Effector CD4-positive, alpha-beta T cell (primary cell): ENCODE measurements around the gene MCC.
A peak's percentile ranks its signal among the peaks of the same experiment; 100 is the strongest.
"Not testable (repeated sequence)": the region's sequence is repeated elsewhere in the genome, so short reads cannot be mapped to it uniquely, and the experiment has no call there.

ENCODE experiments used
- DNase-seq: peaks from one replicate; pipeline ENCODE4 v3.0.0-alpha.2; 2020

MCC gene

DNA sequence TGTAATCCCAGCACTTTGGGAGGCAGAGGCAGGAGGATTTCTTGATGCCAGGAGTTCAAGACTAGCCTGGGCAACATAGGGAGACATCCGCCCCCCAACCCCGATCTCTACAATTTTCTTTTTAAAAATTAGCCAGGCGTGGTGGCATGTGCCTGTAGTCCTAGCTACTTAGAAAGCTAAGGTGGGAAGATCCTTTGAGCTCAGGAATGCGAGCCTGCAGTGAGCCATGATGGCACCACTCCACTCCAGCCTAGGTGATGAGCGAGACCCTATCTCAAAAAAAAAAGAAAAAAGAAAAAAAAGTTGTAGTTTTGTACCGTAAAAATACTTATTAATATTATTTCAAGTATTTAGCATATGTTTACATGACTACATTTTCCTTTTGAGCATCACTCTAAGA lies 82.7 kb downstream of the MCC start:
- no peak for DNase-seq

DNA sequence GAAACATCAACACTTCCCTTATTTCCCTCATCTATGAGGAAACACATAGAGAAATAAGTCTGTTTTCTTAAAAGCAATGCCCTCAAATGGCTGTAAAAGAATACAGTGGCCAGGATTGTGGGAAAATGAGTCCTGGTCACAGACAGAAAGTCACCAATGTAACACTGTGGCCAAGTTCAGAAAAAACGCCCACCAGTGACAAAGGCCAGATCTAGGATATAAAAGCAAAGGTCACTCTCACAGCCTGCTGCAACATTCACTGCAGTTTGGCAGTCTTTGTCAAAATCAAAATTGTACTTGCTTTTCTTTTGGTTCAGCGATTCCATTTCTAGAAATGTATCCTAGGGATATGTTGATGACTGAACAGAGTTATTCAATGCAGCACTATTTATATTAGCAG lies 84.0 kb downstream of the MCC start:
- no peak for DNase-seq

DNA sequence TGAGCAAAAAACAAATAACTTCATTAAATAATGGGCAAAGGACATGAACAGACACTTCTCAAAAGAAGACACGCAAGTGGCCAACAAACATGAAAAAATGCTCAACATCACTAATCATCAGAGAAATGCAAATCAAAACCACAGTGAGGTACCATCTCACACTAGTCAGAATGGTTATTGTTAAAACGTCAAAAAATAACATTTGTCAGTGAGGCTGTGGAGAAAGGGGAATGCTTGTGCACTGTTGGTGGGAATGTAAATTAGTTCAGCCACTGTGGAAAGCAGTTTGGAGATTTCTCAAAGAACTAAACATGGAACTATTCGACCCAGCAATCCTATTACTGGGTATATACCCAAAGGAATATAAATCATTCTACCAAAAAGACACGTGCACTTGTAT lies 90.3 kb downstream of the MCC start:
- not testable (repeated sequence) for DNase-seq

DNA sequence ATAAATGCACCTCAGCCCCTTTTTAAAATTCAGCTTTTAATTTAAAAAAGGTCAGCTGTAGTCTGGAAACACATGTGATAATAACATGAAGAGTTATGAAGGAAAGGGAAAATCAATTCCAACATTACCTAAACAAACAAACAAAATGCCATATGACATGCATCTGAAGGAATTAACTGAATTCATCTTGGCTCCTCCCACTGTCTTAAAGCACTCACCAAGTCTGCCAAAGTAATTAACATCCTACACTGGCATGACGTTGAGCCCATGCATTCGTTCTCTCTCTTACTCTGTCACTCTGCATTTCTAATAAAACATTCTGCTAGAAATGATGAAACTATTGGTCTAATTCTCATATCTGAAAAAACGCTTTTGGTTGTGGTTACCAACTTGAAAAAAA lies 91.2 kb downstream of the MCC start:
- DNase-seq: no peak

DNA sequence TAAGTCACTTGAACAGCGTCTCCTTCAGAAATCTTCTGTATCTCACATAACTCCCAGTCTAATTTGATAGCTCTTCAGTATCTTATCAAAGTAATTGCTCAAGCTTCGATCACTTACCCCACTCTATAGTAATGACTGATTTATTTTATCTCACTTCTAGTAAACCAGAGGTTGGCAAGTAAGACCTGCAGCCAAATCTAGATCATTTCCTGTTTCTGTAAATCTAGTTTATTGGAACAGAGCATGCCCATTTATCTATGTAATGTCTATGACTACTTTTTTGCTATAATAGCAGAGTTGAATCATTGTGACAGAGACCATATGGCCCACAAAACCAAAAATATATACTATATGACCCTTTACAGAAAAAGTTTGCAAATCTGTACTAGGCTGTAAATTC lies 93.6 kb downstream of the MCC start:
- DNase-seq: no peak

DNA sequence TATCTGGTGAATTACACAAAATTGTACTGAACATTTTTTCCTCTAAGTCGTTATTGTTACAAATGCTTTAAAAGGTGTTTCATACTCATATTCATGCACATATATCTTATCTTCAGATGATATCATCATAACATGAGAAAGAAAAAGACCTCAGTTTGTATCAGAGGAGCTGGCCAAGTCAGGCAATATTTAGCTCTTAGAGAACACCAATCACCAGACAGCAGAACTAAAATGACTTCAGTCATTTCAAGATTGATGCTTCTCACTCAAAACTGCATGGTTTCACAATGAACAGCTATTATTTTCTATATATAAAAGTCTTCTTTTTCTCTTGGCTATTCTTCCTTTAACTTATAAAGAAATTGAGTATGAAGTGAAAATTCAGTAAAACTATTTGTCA lies 98.0 kb downstream of the MCC start:
- no peak for DNase-seq

DNA sequence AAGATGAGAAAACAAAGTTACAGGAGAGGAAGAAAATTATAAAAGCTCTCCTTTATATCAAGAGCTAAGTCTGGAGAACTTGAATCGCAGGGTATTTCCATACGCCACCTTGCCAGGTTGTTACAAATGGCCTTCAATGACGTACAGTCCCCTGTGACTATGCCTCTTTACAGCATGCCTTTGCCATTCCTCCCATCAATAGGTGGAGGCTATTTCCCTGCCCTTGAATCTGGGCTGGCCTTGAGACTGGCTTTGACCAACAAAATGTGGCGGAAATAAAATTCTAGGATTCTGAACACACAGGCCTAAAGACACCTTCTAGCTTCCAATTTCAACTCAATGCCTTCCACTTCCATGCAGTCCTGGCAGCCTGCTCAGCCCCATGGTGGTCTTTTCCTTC lies 99.1 kb downstream of the MCC start:
- no peak for DNase-seq

DNA sequence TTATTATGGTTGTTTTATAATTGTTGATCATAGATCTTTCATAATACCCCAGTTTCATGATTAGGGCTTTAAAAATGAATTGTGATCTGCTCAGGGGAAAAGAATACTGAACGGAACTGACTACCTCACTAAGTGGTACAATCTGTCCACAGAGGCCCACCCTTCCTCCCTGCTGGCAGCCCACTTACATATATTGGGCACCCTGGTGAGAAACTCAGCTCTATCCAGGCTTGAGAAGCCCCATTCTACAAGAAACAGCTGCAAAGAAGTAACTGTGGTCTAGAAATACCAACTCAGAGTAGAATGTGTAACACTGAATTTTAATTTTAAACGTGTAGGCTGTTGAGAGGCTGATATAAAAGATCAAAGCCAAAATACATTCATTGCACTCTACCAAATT lies 100.4 kb downstream of the MCC start:
- DNase-seq: no peak

DNA sequence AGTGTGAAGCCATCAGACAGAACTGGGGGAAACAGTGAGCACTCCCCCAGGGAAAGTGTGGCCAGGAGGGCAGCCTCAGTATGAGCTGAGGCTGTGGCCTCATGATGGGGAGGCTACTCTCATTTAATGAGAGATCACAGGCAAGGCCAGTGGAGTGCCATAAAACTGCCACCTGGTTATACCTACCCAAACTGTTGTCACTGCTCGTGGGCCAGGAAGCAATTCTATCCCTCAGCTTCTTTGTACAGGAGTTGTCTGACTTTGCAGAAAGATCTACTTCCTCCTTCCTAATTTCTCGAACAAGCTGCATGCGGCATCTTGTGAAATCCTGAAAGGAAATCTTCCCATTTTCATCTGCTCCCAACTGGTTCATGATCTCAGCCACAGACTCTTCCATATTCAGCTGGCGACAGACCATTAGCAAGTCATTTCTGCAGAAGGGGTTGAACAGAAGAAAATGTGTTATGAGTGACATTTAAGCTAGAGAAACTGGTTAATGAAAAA lies 103.4 kb downstream of the MCC start:
- DNase-seq: no peak

DNA sequence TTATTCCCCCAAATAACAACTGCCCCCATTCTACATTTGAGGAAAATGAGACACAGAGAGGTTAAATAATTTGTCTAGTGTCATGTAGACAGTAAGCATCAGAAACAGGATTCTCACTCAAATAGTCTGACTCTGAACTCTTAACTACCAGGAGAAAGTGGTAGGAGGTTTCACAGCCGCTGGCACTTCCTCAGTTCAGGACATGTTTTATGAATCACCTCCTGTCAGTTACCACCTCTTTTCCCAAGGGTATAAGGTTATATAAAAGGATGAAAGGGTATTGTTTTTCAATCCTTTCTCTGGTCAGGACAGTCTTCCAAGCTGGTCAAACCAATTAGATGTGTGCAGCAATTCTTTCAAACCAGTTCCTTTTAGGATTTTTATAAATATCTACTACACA lies 105.5 kb downstream of the MCC start:
- no peak for DNase-seq

DNA sequence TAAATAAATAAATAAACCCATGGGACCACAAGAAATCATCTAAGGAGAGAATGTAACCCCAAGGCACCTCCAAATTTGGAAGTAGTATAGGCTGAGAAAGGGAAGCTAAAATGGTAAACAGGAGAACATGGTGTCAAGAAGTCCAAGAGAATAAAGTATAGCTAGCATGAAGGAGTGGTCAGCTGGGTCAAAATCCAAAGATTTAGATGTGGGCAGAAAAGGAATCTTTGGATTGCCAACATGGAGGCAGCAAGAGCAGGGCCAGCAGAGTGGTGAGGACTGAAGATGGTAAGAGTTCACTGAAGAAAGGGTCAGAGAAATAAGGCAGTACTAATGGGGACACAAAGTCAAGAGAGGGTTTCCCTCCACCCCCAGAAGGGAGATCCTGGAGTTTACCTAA lies 106.5 kb downstream of the MCC start:
- DNase-seq: no peak

DNA sequence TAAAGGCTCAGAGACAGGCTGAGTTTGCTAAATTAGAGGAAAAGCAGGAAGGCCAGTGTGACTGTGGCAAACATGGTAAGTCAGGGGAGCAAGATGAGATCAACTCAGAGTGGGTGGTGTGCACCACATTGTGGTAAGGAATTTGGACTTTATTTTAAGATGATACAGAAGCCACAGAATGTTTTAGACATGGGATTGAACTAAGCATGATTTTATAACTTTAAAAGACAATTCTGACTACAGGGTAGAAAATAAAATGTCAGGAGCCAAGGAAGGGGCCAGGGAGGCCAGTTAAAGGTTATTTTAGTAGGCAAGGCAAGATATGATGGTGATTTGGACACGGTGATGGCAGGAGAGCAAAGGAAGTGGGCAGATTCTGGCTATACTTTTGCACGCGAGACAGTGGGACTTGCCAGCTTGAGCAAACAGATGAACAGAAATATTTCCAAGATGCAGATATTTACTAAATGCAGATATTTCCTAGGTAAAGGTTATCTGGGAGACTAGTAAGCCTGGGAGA lies 107.4 kb downstream of the MCC start:
- DNase-seq: no peak

DNA sequence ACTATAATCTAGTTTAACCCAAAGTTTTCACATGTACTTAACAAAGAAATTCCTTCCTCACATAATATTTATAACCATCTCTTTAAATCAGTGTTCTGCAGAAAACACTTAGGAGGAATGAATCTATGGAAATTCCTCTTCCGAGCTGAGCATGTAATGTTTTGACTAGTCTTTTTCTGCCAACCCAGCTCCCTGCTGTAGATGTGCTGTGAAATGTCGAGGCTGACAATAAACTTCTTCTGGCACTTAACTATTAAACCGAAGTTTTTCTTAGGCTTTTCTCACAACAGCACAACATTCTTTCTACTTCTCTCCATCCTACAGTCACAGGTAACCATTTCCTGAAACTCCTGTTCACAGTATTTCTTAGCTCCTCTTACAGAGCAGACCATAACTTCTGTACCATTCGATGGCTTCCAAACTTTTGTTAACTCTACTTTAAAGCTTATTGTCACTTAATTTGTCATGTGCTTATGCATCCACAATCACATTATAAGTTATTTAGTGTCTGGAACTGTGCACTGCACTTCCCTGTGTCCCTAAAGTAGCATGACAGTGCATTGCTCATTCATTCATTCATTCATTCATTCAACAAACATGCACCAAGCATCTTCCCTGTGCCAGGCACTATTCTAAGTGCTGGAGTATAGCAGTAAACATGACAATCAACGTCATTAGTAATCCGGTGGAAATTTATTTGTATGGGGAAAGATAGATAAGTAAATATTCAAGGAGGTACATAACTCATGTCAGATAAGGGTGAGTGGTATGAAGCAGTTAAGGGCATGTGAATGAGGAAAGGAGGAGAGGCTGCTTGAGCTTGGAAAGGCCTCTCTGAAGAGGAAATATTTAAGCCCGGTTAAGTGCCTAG lies 108.1 kb downstream of the MCC start:
- no peak for DNase-seq

DNA sequence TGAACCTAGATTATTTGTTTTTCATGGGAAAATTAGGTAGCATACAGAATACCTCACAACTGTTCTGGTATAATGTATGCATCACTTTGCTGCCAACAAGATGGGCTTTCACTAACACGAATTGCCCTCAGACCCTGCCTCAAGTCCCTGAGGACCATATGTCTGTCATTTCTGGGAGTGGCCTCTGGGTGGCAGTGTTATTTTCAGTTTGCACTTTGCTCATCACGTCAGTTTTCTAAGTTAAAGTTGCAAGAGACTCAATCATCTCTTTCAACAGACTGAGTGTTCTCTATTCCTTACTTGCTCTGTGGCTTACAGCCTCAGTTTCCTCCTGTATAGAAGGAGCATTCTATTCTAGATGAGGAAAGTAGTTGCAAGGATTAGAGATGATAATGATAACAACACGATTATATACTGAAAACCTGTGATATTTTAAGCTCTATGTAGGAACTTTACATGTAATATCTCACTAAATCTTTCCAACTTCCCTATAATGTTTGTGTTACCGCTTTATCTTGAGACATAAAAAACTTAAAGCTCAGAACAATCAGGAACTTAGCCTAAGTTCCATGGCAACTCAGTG lies 109.2 kb downstream of the MCC start:
- DNase-seq: peak; percentile 14

DNA sequence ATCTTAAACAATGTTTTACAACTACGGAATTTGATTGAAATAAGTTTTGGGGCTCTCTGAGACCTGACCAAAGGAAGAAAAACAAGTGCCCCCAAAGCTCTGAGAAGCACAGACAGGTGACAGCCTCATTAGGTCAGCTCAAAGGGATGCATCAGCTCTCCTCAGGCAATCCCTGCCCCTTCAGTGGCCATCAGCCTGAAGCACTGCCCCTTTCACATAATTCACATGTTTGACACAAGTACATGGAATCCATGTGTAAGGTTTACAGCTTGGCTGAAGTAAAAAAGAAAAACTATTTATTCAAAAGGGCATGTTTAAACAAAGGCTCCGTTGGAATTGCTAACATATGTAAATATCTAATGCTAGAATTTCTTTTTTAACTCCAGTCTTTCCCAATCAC lies 109.7 kb downstream of the MCC start:
- DNase-seq: no peak

DNA sequence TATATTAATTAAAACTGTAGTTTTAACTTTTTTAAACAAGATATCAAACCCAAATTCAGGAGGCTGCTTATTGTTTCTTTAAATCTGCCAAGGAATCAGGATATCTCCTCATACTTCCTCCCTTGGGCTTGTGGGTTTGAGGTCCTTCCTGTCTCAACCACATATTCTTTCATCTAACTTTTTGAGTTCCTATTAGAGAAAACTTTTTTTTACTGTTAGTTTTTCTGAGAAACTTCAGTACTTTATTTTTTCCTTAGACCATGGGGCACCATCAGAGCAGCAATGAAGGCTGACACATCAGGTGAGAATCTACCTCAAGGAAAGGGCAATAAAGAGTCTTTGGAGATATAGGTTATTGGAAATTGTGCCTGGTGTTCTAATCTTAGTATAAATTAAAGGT lies 110.2 kb downstream of the MCC start:
- DNase-seq: no peak

DNA sequence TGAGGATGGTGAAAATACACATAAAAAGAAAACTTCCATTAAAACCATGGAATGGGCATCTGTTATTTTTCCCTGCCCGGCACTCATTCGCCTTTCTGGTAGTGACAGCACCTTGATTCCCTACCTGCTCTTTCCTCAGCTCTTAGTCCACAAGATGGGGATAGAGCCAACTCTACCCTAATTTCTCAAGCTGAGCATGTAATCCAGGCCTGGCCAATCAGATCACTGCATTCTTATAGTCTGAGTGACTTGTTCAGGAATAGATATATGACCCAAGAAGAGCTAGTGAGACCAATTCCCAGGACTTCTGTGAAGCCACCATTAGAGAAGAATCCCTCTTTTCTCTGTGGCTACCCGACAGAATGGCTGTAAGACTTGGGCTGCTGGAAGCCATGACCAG lies 111.6 kb downstream of the MCC start:
- DNase-seq: no peak

DNA sequence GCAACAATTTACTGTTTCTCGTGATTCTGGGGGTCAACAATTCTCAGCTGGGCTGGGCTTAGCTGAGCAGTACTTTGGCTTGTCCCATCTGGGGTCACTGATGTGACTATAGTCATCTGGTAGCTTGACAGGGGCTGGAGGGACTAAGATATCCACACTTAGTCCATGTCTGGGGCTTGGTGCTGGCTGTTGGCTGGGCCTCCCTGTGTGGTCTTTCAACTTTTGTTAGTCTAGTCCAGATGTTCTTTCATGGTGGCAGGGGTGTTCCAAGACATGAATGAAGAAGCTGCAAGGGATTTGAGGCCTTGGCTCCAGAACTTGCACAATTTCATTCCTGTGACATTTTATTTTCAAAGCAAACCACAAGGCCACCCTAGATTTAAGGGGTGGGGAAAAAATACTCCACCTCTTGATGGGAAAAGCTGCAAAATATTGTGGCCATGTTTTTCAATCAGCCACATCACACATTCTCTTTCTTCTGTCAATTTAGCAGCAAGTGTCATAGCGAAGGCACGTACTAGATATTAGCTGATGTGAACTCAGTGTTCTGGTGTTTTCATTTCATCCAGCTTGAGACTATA lies 112.7 kb downstream of the MCC start:
- no peak for DNase-seq

DNA sequence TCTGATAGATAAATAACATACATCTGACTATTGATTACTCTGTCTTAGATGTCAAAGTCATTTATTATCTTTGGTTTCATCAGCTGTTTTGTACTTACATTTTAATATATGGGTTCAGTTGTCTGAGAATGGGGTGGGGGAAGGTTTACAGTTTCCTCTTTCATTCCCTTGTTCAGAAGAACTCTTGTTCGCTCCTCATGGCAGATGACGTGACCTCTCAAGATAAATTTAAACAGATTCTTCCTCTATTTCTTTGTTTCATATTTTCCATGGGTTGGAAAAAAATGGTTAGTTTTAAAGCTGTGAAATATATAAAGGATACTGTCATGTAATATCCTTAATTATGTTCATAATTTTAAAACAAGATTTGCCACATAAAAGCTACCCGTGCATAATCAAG lies 114.8 kb downstream of the MCC start:
- no peak for DNase-seq

DNA sequence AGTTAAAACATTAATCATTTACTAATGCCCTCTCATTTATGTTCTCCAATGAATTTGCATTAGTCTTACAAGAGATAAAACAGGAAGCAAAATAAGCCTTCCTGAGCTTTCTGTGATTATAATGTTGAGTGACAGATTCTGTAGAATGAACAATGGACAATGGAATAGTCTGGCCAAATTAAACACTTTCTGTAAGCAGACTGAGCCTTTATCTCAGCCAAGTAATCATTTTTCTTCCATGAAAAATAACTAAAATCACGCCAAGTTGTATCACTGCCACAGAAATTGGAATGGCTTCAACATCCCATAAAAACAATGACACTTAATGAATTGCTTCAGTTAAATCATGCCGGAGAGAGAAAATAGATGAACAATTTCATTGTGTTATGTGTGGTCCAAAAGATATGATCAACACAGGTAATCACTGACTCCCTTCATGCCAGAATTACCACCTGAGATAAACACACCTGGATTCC lies 116.5 kb downstream of the MCC start:
- DNase-seq: no peak

DNA sequence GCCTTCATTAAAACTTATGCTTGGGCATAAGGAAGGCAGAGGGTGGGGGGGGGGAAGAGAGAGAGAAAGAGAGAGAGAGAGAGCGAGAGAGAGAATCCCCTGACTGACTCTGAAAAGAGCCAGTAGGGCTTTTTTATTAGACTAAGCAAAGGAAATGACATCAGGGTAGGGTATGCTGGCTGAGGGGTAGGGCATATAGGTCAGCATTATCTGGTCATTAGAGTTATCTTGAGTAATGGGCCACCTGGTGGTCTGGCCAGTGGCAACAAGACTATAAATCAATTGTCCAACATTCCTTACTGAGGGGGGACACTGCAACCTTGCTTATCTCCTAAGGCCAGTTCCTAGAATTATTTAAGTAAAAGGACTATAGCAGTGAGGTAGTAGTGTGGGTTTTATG lies 120.7 kb downstream of the MCC start:
- no peak for DNase-seq

DNA sequence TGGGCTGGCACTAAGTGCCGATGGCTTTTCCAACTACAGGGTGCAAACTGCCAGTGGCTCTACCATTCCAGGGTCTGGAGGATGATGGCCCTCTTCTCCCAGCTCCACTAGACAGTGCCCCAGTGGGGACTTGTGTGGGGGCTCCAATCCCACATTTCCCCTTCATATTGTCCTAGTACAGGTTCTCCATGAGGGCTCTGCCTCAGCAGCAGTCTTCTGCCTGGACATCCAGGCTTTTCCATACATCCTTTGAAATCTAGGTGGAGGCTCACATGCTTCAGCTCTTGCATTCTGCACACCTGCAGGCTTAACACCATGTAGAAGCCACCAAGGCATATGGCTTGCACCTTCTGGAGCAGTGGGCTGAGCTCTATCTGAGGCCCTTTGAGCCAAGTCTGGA lies 123.8 kb downstream of the MCC start:
- no peak for DNase-seq

DNA sequence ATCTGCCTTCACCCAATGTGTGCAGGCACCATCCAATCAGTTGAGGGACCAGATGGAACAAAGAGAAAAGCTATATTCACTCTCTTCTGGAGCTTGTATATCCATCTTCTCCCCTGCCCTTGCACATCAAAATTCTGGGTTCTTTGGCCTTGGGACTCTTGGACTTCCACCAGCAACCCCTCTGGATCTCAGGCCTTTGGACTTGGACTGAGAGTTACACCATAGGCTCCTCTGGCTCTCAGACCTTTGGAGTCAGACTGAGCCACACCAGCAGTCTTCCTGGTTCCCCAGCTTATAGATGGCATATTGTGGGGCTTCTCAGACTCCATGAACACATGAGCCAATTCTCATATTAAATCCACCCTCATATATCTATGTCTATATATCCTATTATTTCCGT lies 126.6 kb downstream of the MCC start:
- DNase-seq: no peak

DNA sequence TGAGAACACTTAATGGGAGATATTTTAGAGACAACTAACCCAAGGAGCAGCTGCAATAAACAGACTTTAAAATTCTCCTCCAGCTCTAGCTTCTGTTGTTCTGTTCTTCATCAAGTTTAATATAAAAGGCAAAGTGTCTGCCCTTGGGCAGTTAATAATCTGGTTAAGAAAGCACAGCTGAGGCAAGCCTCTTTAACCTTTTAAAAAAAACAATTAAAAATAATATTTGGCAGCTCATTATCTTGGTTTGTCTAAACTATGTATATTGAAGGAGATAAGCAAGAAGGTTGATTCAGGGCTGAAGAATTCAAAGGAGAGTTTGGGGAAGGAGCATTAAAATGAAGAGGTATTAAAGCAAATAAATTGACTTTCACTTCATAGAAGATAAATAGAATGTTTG lies 128.8 kb downstream of the MCC start:
- DNase-seq: no peak
